Retina (tissue), 1 donor: ENCODE measurements around the gene SIGLEC10.

Experiments used
- DNase-seq: peaks from one replicate; pipeline ENCODE4 v3.0.0-alpha.2; 2016

SIGLEC10 gene

DNA sequence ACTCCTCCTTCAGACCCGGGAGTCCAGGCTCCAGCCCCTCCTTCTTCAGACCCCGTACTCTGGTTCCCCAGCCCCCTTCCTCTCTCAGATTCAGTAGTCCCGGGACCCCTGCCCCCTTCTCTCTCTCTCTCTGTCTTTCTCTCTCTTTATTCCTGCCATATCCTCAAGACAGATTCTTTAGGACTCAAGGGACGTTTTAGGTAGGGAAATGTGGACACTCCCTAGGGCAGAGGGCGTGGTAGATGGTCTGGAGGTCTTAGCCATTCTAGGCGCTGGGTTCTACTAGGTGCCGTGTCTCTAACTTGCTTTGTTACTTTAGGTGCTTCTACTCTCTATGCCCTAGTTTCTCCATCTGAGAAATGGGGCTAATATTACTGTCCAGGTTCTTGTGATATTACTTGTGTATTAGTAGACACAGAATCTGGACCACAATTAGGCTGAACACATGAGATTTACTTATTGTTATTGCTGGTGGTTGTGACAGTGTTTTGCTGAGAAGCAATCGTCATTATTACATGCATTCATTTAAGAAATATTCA, 26.3 kb downstream of the SIGLEC10 start:
- DNase-seq = no peak

DNA sequence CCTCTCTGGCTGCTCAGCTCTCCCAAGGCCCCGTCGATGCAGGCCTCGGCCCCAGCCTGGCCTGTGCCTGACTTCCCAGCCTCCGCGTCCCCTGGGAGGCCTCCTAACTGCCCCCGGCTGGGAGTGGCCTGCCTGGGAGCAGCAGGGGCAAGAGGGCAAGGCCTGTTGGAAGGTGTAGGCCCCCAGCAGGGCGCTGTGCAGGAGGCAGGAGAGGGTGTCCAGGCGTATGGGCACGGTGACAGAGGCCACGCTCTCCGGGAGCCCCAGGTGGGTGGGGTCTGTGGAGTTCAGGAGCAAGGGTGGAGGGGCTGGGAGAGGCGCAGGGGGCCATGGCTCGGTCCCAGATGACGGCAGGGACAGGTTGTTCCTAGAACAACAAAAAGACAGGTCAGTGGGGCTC, 28.3 kb downstream of the SIGLEC10 start:
- DNase-seq = no peak

DNA sequence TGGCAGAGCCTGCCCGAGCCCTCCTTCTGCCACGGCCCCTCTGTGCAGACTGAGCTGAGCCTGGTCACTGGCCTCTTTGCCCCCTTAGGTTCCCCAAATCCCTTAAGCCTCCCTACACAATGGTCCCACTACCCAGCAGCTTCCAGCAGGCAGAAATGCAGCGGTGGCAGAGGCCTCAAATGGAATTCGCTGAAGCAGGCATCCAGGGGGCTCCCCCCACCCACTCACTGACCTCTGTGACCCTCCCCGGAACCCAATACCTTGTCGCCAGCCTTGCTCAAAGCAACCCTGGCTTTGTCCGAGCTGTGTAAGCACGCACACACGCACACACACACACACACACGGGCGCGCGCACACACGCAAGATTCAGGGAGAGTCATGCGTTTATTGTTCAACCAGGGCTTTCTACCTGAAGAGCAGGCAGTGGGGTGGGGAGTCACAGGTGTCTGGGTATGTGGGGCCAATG, 29.5 kb downstream of the SIGLEC10 start, which contains the start of gene LIM2:
TSS of gene LIM2 (minus strand) at position 51 of the 466 bp plus-strand sequence. CDS start 531 bp downstream, outside the sequence.
- no peak for DNase-seq

DNA sequence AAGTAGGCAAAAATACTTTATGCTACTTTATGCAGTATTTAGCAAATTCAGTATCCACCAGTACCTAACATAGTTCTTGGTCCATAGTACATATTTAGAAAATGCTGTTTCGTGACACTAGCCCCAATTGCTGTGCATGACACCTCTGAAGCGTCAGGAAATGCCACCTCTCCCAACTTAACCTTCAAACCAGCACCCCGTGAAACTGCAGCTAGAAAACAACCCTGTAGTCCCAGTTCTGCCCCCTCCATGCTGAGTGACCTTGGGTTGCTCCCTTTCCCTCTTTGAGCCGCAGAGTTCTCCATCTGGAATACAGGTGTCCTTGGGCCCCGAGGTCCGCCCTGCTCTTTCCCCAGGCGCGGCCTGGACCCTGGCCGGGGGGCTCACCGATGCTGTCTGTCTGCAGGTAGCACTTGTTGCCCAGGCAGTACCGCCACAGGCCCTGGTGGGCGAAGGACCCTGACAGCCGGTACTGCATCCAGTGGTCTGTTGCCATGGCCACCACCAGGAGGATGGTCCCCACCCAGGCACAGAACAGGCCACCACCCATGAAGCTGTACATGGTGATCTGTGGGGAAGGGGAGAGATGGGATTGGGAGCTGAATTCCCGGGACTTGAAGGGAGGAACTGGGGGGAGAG, 30.4 kb downstream of the SIGLEC10 start:
- no peak for DNase-seq

DNA sequence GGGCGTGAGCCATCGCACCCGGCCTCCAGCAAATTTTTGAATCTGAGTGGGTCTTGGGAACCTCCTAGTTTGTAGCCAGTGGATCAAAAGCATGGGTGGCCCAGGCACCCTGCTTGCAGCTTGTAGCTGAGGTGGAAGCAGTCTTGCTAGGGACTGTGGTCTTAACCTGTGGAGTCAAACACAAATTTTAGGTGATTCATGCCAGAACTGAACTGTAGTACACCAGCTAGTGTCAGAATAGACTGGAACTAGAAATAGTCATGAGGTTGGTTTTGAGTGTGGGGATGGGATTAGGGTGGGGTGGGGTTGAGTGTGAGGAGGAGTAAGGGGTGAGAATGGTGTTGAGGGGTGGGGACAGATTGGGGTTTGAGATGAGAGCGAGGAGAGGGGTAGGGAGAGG, 35.4 kb downstream of the SIGLEC10 start:
- DNase-seq = no peak

DNA sequence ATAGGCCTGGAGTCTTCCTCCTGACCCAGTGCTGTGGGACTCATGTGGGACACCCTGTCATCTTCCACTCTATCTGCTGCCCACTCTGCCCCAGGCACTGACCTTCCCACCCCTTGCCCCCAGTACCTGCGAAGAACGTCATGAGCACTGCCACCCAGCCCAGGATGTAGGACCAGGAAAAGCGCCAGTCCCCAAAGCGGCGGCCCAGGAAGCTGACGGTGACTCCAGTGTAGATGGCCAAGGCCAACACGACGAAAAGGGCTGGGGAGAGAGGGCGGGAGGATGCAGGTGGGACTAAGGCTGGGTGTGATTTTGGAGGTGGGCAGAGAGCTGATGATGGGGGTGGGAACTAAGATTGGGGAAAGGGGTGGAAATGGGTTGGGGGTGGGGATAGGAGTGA, 37.1 kb downstream of the SIGLEC10 start:
- DNase-seq = no peak

DNA sequence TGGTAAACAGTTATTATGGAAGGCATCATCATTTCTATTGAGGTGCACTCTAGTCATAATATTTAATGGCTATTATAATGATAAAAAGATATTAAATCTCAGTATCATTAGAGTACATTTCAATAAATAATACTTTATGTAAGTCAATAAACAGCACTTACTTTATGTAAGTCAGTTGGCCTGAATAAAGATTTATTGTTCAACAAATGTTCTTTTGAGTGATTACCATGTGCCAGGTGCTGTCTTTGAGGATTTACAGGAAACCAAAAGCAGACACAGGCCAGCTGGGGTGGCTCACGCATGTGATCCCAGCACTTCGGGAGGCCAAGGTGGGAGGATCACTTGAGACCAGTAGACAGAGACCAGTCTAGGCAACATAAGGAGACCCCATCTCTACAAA, 40.0 kb downstream of the SIGLEC10 start:
- no peak for DNase-seq

DNA sequence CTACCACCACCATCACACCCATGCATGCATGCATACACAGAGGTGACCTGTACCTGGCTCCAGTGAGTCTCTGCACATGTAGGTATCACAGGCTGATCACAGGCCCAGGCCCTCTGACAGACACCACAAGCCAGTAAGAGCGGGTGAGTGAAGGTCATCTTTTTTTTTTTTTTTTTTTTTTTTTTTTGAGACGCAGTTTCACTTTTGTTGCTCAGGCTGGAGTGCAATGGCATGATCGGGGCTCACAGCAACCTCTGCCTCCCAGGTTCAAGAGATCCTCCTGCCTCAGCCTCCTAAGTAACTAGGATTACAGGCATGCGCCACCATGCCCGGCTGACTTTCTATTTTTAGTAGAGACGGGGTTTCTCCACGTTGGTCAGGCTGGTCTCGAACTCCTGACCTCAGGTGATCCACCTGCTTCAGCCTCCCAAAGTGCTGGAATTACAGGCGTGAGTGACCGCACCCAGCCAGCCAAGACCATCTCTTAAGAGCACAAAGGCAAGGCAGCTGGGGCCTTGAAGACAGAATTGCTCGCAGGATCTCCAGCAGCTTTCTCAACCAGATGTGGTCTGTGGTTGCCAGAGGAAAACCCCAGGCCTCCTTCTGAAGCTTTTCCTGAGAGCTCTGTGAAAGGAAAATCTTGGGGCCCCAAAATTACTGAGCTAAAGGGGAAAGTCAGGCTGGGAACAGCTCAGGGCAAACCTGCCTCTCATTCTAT, 41.8 kb downstream of the SIGLEC10 start:
- no peak for DNase-seq

DNA sequence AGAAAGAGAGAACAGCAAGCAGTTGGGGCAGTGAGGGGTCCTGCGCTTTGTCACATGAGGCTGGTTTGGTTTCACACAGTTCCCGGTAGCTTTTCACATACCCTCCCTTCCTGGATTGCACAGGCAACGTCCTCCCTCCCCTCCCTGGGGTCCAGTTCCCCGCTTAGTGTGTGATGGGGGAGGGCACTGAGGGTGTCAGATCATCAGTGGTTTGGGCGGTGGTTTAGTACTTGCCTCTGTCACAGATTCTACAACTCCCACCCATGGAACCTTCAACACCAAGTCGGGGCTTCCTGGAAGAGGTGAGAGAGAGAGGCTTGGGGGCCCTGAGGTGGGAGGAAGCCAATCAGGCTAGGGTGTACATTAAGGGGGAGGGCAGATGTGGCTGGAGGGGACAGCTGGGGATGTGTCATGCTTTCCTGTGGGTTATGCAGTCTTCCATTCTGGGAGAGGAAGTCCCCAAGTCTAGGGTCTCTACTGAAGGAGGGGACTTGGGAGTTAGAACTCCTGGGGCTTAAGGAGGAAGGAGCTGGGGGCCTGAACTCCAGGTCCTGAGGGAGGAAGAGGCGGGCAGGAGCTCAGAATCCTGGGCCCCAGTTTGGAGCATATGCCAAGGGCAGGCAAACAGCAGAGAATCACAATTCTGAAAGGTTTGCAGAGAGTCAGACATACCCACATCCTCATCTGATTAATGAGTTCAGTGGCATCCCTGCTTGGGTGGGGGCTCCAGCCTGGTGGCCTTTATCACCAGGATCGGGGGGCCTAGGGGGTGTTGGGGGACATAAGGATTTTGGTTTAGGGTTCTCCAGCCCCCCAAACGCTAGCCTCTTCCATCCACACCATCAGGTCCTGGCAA, 44.6 kb downstream of the SIGLEC10 start, which contains the start of gene NKG7:
TSS of gene NKG7 (minus strand) at position 6 of the 856 bp plus-strand sequence. CDS start 119 bp downstream, outside the sequence.
- no peak for DNase-seq

DNA sequence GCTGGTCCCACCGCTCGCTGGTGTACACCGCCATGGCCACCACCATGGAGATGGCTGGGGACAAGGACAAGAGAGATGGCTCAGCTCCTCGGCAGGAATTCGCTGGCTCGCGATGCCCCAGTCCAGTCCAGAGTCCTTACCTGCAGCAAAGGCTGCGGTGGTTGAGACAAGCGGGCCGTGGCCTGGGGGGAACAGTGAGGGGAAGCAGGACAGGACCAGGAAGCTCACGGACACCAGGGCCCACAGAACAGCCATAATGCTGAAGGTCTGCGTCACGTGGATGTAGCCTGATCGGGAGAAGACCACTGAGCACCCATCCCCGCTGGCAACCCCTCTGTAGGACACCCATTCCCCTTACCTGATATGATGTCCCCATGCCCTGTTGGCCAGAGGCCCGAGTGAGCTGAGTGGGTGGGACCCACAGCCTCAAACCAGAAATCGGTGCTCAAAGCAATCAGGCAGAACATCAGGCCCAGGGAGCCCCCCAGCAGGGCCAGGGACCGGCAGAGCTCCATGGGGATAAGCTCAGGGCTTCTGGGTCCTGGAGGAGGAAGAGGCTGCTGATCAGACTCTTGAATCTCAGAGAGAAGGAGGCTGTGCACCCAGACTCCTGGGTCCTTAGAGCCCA, 45.3 kb downstream of the SIGLEC10 start:
- no peak for DNase-seq

DNA sequence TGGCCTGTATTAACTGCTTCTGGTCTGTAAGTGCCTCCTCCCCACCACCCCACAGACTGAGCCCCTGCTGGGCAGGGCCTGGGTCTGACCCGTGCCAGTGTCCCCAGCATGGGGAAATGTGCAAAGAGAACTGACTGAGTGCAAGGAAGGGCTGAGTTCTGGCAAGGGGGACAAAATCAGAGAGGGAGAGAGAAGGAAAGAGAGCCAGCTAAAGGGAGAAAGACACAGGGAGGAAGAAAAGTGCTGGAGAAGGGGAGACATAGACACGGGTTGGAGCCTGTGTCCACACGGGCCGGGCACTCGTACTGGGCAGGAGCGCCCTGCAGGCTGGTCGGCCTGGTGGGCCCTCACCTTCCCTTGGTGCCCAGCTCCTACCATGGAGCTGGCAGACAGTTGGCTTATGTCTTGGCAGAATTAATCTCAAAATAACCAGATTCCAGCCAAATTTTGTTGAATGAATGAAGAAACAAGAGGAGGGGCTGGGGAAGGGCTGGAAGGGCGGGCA, 46.2 kb downstream of the SIGLEC10 start:
- DNase-seq = no peak

DNA sequence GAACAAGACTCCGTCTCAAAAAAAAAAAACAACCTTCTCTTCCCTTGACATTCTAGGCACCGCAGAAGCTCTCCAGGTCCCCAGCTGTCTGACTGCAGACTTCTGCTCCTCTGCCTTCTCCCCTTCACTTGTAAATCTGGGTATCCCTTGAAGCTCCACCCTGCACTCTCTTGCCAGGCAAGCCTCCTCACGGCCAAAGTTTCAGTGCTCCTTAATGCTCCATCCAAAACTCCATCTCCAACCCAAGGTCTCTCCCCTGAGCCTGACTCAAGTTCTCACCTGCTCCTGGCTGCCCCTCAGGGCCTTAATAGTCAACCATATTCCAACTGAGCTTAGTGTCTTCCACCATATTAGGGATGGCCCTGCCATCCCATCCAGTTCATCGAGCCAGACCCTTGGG, 47.2 kb downstream of the SIGLEC10 start:
- DNase-seq = no peak

DNA sequence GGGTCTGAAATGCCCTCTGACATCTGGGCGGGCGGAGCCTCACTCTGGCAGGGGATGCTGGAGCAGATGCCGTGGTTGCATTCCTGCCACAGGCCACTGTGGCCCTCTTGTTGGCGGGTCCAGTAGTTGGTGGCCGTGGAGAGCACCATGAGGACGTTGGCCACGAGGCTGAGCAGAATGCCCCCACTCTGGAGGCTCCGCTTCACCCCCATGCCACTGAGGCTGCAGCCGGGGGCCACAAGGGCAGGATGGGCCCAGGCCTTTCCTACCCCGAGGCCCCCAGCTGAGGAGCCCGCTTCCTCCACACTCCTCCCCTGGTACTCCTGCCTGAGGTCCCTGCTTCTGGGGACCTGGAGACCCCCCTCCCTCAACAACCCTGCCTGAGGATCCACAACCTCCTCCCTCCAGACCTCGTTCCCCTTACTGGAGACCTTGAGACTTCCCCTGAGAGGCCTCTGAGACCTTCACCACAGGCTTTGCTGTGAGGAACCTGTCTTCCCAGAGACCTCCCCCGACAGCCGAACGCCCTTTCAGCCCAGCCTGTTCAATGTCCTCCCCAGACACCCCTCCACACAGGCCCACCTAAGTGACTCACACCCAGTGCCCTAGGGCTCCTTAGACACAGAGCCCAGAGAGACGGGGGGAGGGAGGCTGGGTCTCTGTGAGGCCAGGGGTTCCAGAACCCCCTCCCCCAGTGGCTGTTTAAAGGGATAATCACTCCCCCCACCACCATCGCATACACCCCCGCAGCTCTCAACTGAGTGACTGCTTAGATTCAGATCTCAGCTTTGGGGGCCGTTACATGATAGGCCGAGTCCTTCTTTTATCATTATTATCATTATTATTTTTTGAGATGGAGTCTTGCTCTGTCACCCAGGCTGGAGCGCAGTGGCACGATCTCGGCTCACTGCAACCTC, 48.8 kb downstream of the SIGLEC10 start, which contains the start of gene CLDND2:
TSS of gene CLDND2 (minus strand) at position 638 of the 917 bp plus-strand sequence. CDS start at position 212, 426 bp downstream.
- no peak for DNase-seq

DNA sequence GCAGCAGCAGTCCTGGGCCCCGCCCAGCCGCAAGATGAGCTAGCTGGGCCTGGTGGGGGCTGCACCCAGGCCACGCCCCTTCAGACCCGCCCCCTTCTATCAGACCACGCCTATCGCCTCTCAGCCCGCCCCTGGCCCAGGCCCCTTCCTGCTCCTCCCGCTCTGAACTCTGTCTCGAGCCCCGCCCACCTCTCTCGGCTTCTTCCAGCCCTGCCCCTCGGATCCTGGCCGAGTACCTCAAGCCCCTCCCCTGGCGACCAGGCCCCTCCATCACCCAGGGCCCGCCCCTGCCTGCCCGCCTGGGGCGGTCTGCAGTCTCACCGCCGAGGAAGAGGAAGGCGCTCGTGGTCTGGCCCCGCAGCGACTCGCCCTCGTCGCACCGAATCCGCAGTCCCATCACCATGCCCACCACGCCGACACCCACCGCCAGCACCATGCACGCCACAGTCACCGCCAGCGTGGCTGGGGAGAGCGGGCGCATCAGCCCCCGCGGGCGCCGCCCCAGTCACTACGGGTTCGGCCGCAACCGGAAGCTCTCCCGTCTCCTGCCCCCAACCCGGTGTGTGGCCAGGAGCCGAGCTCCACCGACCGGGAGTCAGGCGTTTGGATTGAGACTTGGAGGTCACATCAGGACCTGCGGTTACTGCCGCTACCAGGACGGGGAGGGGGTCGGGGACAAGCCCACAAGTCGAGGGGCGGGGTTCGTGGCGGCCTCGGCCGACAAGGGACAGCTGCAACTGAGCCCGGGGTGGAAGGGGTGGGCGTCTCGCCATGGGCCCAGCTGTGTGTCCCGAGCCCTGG, 49.7 kb downstream of the SIGLEC10 start:
- DNase-seq = peak; percentile 99

DNA sequence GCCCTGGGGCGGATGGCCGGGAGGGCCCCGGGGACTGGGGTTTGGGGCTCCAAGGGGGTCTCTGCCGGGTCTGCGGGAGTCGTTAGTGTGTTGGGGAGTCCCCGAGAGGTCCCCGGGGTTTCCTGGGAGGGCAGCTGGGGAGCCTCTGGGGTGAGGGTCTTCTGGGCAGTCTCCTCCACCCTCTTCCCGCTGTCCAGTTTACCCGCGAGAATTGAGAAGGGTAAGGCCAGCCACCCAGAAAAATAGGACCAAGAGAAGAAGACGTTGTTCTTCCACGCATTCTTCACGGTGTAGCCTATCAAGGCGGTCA, 50.2 kb downstream of the SIGLEC10 start:
- no peak for DNase-seq

DNA sequence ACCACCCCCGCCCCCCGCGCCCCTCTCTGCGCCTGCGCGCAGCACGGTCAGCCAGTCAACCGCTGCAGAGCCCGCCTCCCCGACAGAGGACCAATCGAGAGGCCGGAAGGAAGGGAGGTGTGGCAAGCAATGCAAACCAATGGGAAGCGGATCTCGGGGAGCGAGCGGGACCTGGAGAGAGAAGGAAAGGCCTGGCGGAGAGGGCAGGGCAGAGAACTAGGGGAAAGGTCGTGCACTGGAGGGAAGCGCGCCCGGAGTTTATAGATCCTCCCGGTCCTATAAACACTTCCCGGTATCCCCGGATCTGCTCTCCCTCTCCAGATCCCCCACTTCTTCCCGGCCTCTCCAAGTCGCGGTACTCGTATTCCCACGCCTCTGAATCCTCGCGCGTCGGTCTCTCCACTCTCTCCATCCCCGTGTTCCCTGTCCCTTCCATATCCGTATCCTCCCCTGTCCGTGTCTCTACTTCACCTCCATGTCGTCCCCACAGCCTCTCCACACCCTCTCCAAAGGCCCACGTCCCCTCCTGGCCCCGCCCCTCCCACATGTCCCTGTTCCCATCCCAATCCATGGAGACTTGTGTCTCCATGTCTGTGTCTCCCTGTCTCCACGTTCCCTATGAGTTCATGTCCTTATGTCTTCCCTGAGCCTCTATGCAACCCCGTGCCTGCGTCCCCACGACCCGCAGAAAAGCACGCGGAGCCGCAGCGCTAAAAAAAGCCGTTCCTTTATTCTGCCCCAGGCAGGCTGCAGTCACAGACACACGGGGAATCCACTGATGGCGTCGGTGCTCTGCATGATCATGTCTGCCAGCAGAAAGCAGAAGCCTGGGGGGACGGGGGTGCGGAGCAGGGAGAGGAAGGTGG, 50.8 kb downstream of the SIGLEC10 start:
- peak; percentile 91 for DNase-seq

DNA sequence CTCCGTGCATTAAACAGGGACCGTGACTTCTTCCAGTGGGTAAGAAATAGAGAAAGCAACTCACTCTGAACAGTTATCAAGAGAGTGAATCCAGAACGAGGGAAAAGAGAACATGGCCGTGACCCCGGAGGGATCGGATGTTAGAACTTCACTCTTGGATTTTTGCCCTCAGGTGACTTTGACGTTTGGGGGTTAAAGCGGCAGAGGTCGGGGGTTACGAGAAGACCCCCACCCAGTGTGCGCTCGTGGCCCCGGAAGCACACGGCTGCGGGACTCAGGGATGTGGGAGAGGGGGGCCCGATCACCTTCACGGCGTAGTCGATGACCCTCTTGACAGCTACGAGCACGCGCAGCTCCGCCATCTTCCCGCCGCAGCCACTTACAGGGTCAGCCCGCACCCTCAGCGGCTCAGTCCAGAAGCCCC, 51.5 kb downstream of the SIGLEC10 start, which contains the start of gene ETFB:
TSS of gene ETFB (minus strand) at position 424 of the 424 bp plus-strand sequence. CDS start at position 362, 62 bp downstream.
- DNase-seq = no peak

DNA sequence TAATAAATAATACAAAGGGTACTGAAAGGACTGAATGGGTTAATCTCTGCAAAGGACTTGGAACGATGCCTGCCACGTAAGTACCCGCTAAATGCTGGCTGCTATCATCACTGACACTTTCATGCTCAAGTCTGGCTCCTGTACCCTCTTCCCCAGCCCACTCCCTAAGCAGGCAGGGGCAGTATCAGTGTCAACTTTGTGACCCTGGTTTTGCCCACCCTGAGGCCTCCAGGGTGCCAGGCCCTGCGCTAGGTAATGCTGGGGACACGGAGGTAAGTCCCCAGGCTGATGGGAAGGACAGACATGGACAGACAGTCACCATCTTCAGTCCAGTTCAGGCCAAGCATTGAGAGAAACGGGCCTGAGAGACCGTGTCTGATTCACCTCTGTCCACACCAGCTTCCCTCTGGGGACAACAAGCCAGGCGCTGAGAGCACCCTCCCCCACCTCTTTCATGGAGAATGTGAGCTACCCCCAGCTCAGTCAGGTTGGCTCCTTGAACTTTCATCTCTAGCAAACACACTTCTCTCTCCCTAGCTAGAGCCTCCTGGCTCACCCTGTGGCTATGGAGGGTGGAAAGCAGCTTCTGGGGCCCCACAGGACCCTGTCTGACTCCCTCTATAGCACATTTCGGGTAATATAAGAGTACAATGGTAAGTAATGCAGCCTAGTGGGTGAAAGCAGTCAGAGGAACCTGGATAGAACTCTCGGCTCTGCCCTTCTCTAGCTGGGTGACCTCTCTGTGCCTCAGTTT, 52.1 kb downstream of the SIGLEC10 start:
- peak; percentile 38 for DNase-seq
